ENCODE data around the gene EXD3.
"Not testable (repeated sequence)": the region's sequence is repeated elsewhere in the genome, so short reads cannot be mapped to it uniquely, and the experiment has no call there.

The EXD3 gene

DNA sequence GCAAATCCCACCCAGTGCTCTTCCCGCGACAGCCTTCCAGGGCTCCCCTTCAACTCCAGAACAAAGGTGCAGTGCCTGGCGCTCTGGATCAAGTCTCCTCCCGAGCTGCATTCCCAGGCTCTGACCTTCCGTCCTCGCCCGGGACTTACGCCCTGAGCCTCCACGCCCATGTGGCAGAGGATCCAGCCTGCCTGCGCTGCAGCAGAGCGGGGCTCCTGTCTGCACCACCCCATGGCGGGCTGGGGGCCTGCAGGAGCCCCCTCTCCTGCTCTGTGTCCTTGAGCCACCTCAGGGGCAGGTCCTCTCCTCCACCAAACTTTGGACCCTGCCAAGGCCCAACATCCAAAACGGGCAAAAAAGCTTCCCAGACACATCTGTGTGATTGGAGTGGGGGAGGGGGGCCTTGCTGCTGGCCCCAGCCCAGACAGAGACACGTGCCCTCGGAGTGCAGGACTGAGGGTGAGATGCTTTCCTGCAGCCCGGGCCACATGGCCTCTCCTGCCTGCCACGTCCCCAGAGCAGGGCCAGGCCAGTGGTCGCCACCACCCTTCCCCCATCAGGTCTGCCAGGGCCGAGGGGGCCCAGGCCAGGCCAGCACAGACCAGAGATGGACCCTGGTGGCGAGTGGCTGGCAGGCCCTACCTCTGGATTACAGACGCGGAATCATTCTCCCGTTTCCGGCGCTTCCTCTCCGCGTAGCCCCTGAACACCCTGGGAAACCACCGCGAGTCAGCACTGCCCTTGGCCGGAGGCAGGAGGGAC lies 31.8 kb upstream of the EXD3 start:
- H3K4me3 ChIP-seq (ENCODE audit: low read depth, low read length), result no peak overlapping the region
- DNase-seq, result no peak
- H3K27ac ChIP-seq, result no peak overlapping the region
- TF ChIP-seq, protein P1, sequence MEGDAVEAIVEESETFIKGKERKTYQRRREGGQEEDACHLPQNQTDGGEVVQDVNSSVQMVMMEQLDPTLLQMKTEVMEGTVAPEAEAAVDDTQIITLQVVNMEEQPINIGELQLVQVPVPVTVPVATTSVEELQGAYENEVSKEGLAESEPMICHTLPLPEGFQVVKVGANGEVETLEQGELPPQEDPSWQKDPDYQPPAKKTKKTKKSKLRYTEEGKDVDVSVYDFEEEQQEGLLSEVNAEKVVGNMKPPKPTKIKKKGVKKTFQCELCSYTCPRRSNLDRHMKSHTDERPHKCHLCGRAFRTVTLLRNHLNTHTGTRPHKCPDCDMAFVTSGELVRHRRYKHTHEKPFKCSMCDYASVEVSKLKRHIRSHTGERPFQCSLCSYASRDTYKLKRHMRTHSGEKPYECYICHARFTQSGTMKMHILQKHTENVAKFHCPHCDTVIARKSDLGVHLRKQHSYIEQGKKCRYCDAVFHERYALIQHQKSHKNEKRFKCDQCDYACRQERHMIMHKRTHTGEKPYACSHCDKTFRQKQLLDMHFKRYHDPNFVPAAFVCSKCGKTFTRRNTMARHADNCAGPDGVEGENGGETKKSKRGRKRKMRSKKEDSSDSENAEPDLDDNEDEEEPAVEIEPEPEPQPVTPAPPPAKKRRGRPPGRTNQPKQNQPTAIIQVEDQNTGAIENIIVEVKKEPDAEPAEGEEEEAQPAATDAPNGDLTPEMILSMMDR (IDR thresholded peaks at IDR 0.05; ENCODE audit: low read depth, low read length), result no peak
- no peaks in the 10 kb centered on the region for H3K27me3 ChIP-seq (ENCODE audit: insufficient read depth, low read depth, severe bottlenecking)
- H3K9me3 ChIP-seq (ENCODE audit: severe bottlenecking), result no peaks in the 10 kb centered on the region
- peaks cover 49% of the 10 kb centered on the region for H3K36me3 ChIP-seq

- H3K36me3 ChIP-seq, result peaks cover 53% of the 10 kb centered on the region
- H3K4me3 ChIP-seq (ENCODE audit: low read depth, low read length), result no peak overlapping the region
- DNase-seq, result peak; percentile 50
- no peaks in the 10 kb centered on the region for H3K27me3 ChIP-seq (ENCODE audit: insufficient read depth, low read depth, severe bottlenecking)
- no peak overlapping the region for H3K27ac ChIP-seq
- no peaks in the 10 kb centered on the region for H3K9me3 ChIP-seq (ENCODE audit: severe bottlenecking)
- TF ChIP-seq, protein P1 (IDR thresholded peaks at IDR 0.05; ENCODE audit: low read depth, low read length), result no peak
Observed at GRCh38 chr9:137454145-137454596, 31.2 kb upstream of the EXD3 start.

GRCh38 chr9:137453643-137454081 lies 30.7 kb upstream of the EXD3 start:
- Histone ChIP-seq H3K36me3 (peaks cover 56% of the 10 kb centered on the region), H3K27ac (no peak overlapping the region), H3K9me3 (ENCODE audit: severe bottlenecking) (no peaks in the 10 kb centered on the region), H3K4me3 (ENCODE audit: low read depth, low read length) (no peak overlapping the region), H3K27me3 (ENCODE audit: insufficient read depth, low read depth, severe bottlenecking) (no peaks in the 10 kb centered on the region)
- DNase-seq, result peak; percentile 58
- TF ChIP-seq, protein P1 (IDR thresholded peaks at IDR 0.05; ENCODE audit: low read depth, low read length), result no peak

DNA sequence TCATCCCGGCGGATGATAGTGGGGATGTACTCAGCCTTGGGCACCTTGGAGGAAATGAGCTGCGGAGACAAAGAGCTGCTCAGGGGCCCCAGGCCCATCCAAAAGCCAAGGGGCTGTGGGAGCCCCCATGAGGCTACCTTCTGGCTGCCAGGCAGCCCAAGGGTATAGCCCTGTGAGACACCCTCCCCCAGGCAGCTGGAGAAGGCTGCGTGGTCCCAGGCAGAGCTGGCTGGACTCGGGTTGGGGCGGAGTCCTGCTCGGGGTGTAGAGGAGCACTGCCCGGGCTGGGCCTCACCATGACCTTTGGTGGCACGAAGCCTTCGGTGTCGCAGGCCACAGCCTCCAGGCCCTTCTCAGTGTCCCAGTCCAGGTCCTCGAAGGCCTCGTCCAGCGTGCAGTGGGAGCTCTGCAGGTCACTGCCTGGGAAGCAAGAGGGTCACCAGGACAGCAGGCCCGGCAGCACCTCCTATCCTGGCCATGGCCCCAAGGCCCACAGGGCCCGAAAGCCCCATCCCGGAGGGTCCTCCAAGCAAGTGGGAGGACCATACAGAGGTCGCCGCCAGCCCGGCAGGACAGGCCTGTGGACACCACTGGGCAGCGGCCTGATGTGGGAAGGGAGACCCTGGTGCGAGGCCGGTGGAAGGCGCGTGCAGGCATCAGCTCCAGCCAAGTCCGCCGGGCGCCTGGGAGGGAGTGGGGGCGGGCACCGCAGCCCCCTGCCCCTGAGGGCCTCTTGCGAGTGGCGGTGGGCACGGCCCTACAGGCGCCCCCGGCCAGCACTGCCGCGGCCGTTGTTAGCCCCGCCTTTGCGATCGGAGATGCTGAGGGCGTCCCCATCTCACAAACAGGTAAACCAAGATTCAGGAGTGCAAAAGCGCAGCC lies 30.0 kb upstream of the EXD3 start:
- TF ChIP-seq, protein P1 (IDR thresholded peaks at IDR 0.05; ENCODE audit: low read depth, low read length), result no peak
- H3K27me3 ChIP-seq (ENCODE audit: insufficient read depth, low read depth, severe bottlenecking), result no peaks in the 10 kb centered on the region
- H3K9me3 ChIP-seq (ENCODE audit: severe bottlenecking), result no peaks in the 10 kb centered on the region
- H3K4me3 ChIP-seq (ENCODE audit: low read depth, low read length), result no peak overlapping the region
- no peak overlapping the region for H3K27ac ChIP-seq
- H3K36me3 ChIP-seq, result peaks cover 55% of the 10 kb centered on the region
- no peak for DNase-seq

DNA sequence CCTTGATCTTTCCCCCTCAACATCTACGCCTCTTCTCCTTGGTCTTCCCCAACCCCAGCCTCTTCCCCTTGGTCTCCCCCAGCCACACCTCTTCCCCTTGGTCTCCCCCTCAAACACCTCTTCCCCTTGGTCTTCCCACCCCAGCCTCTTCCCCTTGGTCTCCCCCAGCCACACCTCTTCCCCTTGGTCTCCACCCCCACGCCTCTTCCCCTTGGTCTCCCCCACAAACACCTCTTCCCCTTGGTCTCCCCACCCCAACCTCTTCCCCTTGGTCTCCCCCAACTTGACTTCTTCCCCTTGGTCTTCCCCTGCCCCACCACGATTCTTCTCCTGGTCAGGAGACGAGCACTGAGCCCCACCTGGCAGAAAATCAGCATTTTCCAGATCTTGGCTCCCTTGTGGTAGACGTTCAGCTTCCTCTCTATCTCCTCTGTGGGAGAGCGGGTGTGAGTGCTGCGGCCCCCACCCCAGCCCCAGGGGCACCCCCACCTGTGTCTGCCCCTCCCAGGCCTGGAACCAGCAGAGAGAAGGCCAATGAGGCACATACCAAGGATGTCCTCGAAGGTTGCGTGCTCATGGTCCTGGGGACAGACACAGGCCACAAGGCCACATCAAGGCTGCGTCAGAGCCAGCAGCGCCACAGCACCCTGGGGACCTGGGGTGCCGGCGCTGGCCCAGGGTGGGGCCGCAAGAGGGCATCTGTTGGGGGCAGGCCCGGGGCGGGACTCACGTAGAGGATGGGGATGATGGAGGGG lies 29.2 kb upstream of the EXD3 start:
- TF ChIP-seq, protein P1 (IDR thresholded peaks at IDR 0.05; ENCODE audit: low read depth, low read length), result no peak
- Histone ChIP-seq H3K36me3 (peaks cover 47% of the 10 kb centered on the region), H3K27me3 (ENCODE audit: insufficient read depth, low read depth, severe bottlenecking) (no peaks in the 10 kb centered on the region), H3K9me3 (ENCODE audit: severe bottlenecking) (no peaks in the 10 kb centered on the region), H3K4me3 (ENCODE audit: low read depth, low read length) (no peak overlapping the region), H3K27ac (no peak overlapping the region)
- no peak for DNase-seq

DNA sequence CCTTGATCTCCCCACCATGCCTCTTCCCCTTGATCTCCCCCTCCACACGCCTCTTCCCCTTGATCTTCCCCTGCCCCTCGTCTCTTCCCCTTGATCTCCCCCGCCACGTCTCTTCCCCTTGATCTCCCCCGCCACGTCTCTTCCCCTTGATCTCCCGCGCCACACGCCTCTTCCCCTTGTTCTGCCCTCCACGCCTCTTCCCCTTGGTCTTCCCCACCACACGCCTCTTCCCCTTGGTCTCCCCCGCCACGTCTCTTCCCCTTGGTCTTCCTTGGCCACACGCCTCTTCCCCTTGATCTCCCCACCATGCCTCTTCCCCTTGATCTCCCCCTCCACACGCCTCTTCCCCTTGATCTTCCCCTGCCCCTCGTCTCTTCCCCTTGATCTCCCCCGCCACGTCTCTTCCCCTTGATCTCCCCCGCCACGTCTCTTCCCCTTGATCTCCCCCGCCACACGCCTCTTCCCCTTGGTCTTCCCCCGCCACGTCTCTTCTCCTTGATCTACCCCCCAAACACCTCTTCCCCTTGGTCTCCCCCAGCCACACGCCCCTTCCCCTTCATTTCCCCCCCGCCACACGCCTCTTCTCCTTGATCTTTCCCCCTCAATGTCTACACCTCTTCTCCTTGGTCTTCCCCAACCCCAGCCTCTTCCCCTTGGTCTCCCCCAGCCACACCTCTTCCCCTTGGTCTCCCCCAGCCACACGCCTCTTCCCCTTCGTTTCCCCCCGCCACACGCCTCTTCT lies 28.5 kb upstream of the EXD3 start:
- H3K27me3 ChIP-seq (ENCODE audit: insufficient read depth, low read depth, severe bottlenecking); H3K27ac ChIP-seq; DNase-seq; H3K4me3 ChIP-seq (ENCODE audit: low read depth, low read length); H3K9me3 ChIP-seq (ENCODE audit: severe bottlenecking): not testable (repeated sequence)
- peaks cover 41% of the 10 kb centered on the region for H3K36me3 ChIP-seq

- not testable (repeated sequence) for H3K27ac ChIP-seq; DNase-seq; H3K4me3 ChIP-seq (ENCODE audit: low read depth, low read length); H3K9me3 ChIP-seq (ENCODE audit: severe bottlenecking); H3K27me3 ChIP-seq (ENCODE audit: insufficient read depth, low read depth, severe bottlenecking)
- H3K36me3 ChIP-seq, result peaks cover 35% of the 10 kb centered on the region
Observed at GRCh38 chr9:137450539-137451222, 27.7 kb upstream of the EXD3 start.

Measured in WERI-Rb-1 (cell line).